Fibroblast of lung (primary cell): ENCODE measurements around the gene HMX3. TPM values are rescaled to one million over a fixed set of nuclear protein-coding genes. Genes with fewer than 3 reads are reported as not detected.
A peak's percentile ranks its signal among the peaks of the same experiment; 100 is the strongest.

ENCODE experiments used
- DNase-seq, 2 donors: peaks; one replicate each; pipeline versions ENCODE4 v3.0.0 to v3.0.0-alpha.2; 2010; ENCODE audit warnings: low read depth in 2 of 2
- H2AFZ ChIP-seq: 2 replicates; pipeline ENCODE4 v1.5.1; 2012; ENCODE audit warnings: low read length, control low read depth, inconsistent platforms
- H3K27ac ChIP-seq: 2 replicates; pipeline ENCODE4 v1.5.1; 2011; ENCODE audit warnings: low read length, control low read depth; ENCODE audit not compliant: insufficient read depth
- H3K27me3 ChIP-seq: 2 replicates; pipeline ENCODE4 v1.5.1; 2011; ENCODE audit warnings: mild to moderate bottlenecking, low read length; ENCODE audit not compliant: control insufficient read depth, insufficient read depth
- H3K36me3 ChIP-seq: 2 replicates; pipeline ENCODE4 v1.5.1; 2011; ENCODE audit warnings: low read length; ENCODE audit not compliant: control insufficient read depth, insufficient read depth
- H3K4me1 ChIP-seq: 2 replicates; pipeline ENCODE4 v1.5.1; 2011; ENCODE audit warnings: low read length; ENCODE audit not compliant: control insufficient read depth, insufficient read depth; ENCODE audit errors: extremely low read depth
- H3K4me2 ChIP-seq: 2 replicates; pipeline ENCODE4 v1.5.1; 2011; ENCODE audit warnings: low read length, control low read depth; ENCODE audit not compliant: insufficient read depth; ENCODE audit errors: extremely low read depth
- H3K4me3 ChIP-seq, 4 experiments: fragments of 200-600 bp in 1 of 4; sonication (generic) in 1 of 4; replicated peaks in 1 of 4; 2 replicates each; pipeline ENCODE4 v1.5.1; 2011 to 2016; ENCODE audit warnings: low read length in 4 of 4, low read depth in 3 of 4, mild to moderate bottlenecking in 3 of 4, control low read depth in 2 of 4, inconsistent platforms in 1 of 4, mixed read lengths in 1 of 4; ENCODE audit not compliant: insufficient read depth in 1 of 4; ENCODE audit errors: control extremely low read depth in 1 of 4
- H3K79me2 ChIP-seq: 2 replicates; pipeline ENCODE4 v1.5.1; 2012; ENCODE audit warnings: mild to moderate bottlenecking, low read length, inconsistent platforms; ENCODE audit not compliant: control insufficient read depth, insufficient read depth
- H3K9ac ChIP-seq: 2 replicates; pipeline ENCODE4 v1.5.1; 2011; ENCODE audit warnings: mild to moderate bottlenecking, low read length, control low read depth; ENCODE audit not compliant: insufficient read depth
- H3K9me3 ChIP-seq: 2 replicates; pipeline ENCODE4 v1.5.1; 2012; ENCODE audit warnings: low read depth, low read length; ENCODE audit not compliant: control insufficient read depth, insufficient read depth
- H4K20me1 ChIP-seq: 2 replicates; pipeline ENCODE4 v1.5.1; 2011; ENCODE audit warnings: low read length; ENCODE audit not compliant: control insufficient read depth, insufficient read depth; ENCODE audit errors: extremely low read depth
- EZH2 ChIP-seq: IDR thresholded peaks from 2 replicates; pipeline ENCODE4 v1.5.1; 2012; ENCODE audit warnings: low read length, control low read depth, mild to moderate bottlenecking; ENCODE audit errors: missing control alignments
- polyA plus RNA-seq, 2 donors: library from polyadenylated mRNA; depleted of rRNA in 1 of 2; stranded (reverse) in 1 of 2; unstranded in 1 of 2; fragments of >200 nt; gene quantifications; 2 replicates each; pipeline ENCODE4 v1.2.1, GENCODE V29; 2011 to 2012; ENCODE audit warnings: missing spikeins in 1 of 2
- total RNA-seq: library from RNA; depleted of rRNA; stranded (reverse); fragments of >200 nt; gene quantifications from 2 replicates; pipeline ENCODE4 v1.2.1, GENCODE V29; 2014
- TF ChIP-seq, protein P1 (sequence below), 2 donors: IDR thresholded peaks in 1 of 2; conservative IDR thresholded peaks in 1 of 2; 1 replicate in 1 of 2; 2 replicates in 1 of 2; pipeline ENCODE4 v1.5.1; 2011 to 2012; ENCODE audit warnings: low read length in 2 of 2, control low read depth in 1 of 2, inconsistent platforms in 1 of 2, low read depth in 1 of 2, mild to moderate bottlenecking in 1 of 2

HMX3 gene
- total and polyA plus RNA-seq, 2 donors (not counting 1 experiment from before 2014, with no cell fraction given): not detected

GRCh38 chr10:123158682-123159081, 22.9 kb downstream of the HMX3 start:
- Histone ChIP-seq H3K4me1 (peaks cover 4% of the 10 kb centered on the region), H3K79me2 (peaks cover 88% of the 10 kb centered on the region), H3K36me3 (peaks cover 10% of the 10 kb centered on the region), H3K27ac (no peak overlapping the region), H3K4me3 (no peak overlapping the region), H3K9me3 (no peaks in the 10 kb centered on the region), H3K27me3 (no peaks in the 10 kb centered on the region), H4K20me1 (peaks cover 2% of the 10 kb centered on the region), H2AFZ (no peak overlapping the region), H3K9ac (no peak overlapping the region), H3K4me2 (peak overlapping the region; percentile 45)
- TF ChIP-seq EZH2: no peak
- TF ChIP-seq, protein P1, sequence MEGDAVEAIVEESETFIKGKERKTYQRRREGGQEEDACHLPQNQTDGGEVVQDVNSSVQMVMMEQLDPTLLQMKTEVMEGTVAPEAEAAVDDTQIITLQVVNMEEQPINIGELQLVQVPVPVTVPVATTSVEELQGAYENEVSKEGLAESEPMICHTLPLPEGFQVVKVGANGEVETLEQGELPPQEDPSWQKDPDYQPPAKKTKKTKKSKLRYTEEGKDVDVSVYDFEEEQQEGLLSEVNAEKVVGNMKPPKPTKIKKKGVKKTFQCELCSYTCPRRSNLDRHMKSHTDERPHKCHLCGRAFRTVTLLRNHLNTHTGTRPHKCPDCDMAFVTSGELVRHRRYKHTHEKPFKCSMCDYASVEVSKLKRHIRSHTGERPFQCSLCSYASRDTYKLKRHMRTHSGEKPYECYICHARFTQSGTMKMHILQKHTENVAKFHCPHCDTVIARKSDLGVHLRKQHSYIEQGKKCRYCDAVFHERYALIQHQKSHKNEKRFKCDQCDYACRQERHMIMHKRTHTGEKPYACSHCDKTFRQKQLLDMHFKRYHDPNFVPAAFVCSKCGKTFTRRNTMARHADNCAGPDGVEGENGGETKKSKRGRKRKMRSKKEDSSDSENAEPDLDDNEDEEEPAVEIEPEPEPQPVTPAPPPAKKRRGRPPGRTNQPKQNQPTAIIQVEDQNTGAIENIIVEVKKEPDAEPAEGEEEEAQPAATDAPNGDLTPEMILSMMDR (conservative IDR thresholded peaks at IDR 0.05 in 1 of 2, IDR thresholded peaks at IDR 0.05 in 1 of 2; ENCODE audit: low read depth in 1 of 2, low read length in 2 of 2): no peak
- DNase-seq: no peak

GRCh38 chr10:123160311-123160980, 24.7 kb downstream of the HMX3 start:
- H4K20me1 ChIP-seq: peaks cover 2% of the 10 kb centered on the region

DNA sequence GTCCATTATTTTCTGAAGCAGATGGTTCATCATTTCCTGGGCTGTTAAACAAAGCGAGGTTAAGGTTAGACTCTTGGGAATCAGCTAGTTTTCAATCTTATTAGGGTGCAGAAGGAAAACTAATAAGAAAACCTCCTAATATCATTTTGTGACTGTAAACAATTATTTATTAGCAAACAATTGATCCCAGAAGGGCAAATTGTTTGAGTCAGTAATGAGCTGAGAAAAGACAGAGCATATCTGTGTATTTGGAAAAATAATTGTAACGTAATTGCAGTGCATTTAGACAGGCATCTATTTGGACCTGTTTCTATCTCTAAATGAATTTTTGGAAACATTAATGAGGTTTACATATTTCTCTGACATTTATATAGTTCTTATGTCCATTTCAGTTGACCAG, 28.5 kb downstream of the HMX3 start:
- no peaks in the 10 kb centered on the region for H3K9me3 ChIP-seq
- no peak overlapping the region for H3K4me2 ChIP-seq
- H3K79me2 ChIP-seq: peaks cover 55% of the 10 kb centered on the region
- no peak overlapping the region for H2AFZ ChIP-seq
- H3K27me3 ChIP-seq: no peaks in the 10 kb centered on the region
- no peaks in the 10 kb centered on the region for H4K20me1 ChIP-seq
- no peak overlapping the region for H3K9ac ChIP-seq
- no peak overlapping the region for H3K4me3 ChIP-seq
- TF ChIP-seq EZH2: no peak
- TF ChIP-seq, protein P1 (conservative IDR thresholded peaks at IDR 0.05 in 1 of 2, IDR thresholded peaks at IDR 0.05 in 1 of 2; ENCODE audit: low read depth in 1 of 2, low read length in 2 of 2): no peak
- peaks cover 8% of the 10 kb centered on the region for H3K36me3 ChIP-seq
- H3K27ac ChIP-seq: no peak overlapping the region
- no peaks in the 10 kb centered on the region for H3K4me1 ChIP-seq
- DNase-seq: no peak

More at GRCh38 chr10:123160311-123160980, 24.7 kb downstream of the HMX3 start:
- peaks cover 4% of the 10 kb centered on the region for H3K4me1 ChIP-seq
- H3K4me2 ChIP-seq: no peak overlapping the region
- H3K4me3 ChIP-seq: no peak overlapping the region
- peaks cover 83% of the 10 kb centered on the region for H3K79me2 ChIP-seq
- no peak for DNase-seq
- no peaks in the 10 kb centered on the region for H3K27me3 ChIP-seq
- TF ChIP-seq EZH2: no peak
- TF ChIP-seq, protein P1 (conservative IDR thresholded peaks at IDR 0.05 in 1 of 2, IDR thresholded peaks at IDR 0.05 in 1 of 2; ENCODE audit: low read depth in 1 of 2, low read length in 2 of 2): no peak
- no peak overlapping the region for H2AFZ ChIP-seq
- no peaks in the 10 kb centered on the region for H3K9me3 ChIP-seq
- H3K27ac ChIP-seq: no peak overlapping the region
- no peak overlapping the region for H3K9ac ChIP-seq
- peaks cover 10% of the 10 kb centered on the region for H3K36me3 ChIP-seq
